GM12864 (cell line): ENCODE results near the gene ABHD12.
A peak's percentile ranks its signal among the peaks of the same experiment; 100 is the strongest.
"Not testable (repeated sequence)": the region's sequence is repeated elsewhere in the genome, so short reads cannot be mapped to it uniquely, and the experiment has no call there.

Experiments
- DNase-seq: peaks from one replicate; pipeline ENCODE4 v3.0.0-alpha.2; 2011; ENCODE audit warnings: low read depth
- H3K4me3 ChIP-seq: 2 replicates; pipeline ENCODE4 v1.5.1; 2011; ENCODE audit warnings: mild to moderate bottlenecking, low read depth, low read length, control low read depth
- CTCF ChIP-seq: IDR thresholded peaks from 2 replicates; pipeline ENCODE4 v1.5.1; 2011; ENCODE audit warnings: low read depth, mild to moderate bottlenecking, moderate library complexity, low read length, control low read depth, inconsistent platforms; ENCODE audit errors: missing control alignments

Gene ABHD12

DNA sequence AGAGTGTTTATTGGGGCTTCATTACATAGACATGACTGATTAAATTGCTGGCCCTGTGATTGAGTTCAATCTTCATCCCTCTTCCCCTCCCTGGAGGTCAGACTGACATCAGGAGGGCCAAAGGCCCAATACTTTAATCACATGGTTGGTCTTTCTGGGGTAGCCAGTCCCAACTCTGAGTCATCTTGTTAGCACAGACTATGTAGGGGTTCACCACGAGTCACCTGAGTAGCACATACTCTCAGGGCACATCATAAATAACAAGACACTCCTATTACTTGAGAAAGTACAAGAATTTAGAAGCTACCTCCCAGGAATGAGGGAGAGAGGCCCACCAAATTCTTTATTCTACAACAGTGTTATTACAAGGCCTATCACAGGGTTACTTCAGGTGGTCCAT is 28.1 kb upstream of the ABHD12 start:
- H3K4me3 ChIP-seq = no peak overlapping the region
- no peak for TF ChIP-seq CTCF
- DNase-seq = no peak

- TF ChIP-seq CTCF = no peak
- H3K4me3 ChIP-seq = peak overlapping the region; percentile 74; the same call in 1 of the 2 replicates
- DNase-seq = no peak
These were observed 18.3 kb upstream of the ABHD12 start for GRCh38 chr20:25408890-25409289.

GRCh38 chr20:25408170-25408547 is 17.5 kb upstream of the ABHD12 start:
- no peak for TF ChIP-seq CTCF
- peak overlapping the region; percentile 74 for H3K4me3 ChIP-seq
- DNase-seq = no peak

DNA sequence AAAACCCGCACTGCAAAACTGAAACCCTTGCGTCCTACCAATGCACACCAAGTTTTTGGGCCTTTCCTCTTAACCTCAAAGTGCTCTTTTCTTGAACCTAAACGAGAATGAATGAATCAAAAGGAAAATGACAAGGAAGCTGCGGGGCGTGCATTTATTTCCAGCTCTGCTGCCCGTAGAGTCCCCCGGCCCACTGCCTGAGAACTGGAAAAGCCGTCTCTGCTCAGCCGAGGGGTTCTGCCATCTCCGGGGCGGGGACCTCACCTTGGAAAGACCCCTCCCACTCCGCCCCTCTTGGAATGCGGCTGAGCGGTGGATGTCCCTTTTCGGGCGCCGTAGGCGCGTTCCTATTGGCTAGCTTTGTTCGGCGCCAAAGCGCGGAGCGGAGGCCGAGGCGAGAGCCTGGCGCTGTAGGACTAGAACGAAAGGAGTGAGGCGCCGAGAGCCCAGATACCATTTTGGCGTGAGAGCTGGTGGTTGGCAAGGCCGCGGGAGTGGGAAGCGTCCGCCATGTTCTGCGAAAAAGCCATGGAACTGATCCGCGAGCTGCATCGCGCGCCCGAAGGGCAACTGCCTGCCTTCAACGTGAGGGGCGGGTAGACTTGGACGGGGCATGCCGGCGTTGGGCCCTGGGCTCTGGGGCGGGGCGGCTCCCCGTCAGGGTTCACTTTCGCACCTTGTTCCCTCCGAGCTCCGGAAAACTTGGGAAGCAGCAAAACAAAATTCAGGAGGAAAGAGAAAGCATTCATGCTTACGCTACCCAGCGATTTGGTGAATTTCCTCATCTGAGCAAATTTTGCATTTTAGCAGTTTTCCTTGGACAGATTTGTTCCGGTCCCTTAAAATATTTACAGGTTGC is 16.9 kb upstream of the ABHD12 start, which contains the start of gene GINS1:
TSS of gene GINS1 (plus strand) at position 363 of the 859 bp plus-strand sequence. CDS start at position 511, 148 bp downstream.
- TF ChIP-seq CTCF = no peak
- DNase-seq = peak; percentile 69
- H3K4me3 ChIP-seq = peak within 1 kb of the TSS; percentile 74

GRCh38 chr20:25402583-25402982 is 11.9 kb upstream of the ABHD12 start:
- no peak overlapping the region for H3K4me3 ChIP-seq
- TF ChIP-seq CTCF = no peak
- DNase-seq = no peak

GRCh38 chr20:25400291-25400732 is 9.7 kb upstream of the ABHD12 start:
- not testable (repeated sequence) for DNase-seq, H3K4me3 ChIP-seq

DNA sequence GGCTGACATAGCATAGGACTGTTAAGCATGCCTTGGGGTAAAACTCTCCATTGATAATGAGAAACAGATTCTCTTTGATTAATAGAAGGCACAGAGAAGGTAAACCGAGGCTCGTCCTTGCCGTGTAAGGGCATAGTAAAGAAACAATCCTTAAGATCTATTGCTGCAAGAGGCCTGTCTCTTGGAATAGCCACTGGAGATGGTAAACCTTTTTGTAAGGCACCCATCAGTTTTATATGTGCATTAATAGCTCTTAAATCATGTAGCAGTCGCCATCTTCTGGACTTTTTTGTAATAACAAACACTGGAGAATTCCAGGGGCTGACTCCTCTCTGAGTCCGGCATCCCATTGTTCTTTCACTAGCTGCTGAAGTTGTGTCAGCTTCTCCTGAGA is 8.4 kb upstream of the ABHD12 start:
- H3K4me3 ChIP-seq = no peak overlapping the region
- peak; percentile 58 for TF ChIP-seq CTCF
- DNase-seq = no peak
